Measurements from ENCODE around the gene PSMD9.
A peak's percentile ranks its signal among the peaks of the same experiment; 100 is the strongest.
"Not testable (repeated sequence)": the region's sequence is repeated elsewhere in the genome, so short reads cannot be mapped to it uniquely, and the experiment has no call there.

PSMD9 gene, protein sequence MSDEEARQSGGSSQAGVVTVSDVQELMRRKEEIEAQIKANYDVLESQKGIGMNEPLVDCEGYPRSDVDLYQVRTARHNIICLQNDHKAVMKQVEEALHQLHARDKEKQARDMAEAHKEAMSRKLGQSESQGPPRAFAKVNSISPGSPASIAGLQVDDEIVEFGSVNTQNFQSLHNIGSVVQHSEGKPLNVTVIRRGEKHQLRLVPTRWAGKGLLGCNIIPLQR

GRCh38 chr12:121888478-121889273 is at the start of gene PSMD9:
Gene PSMD9, plus strand, starts transcription at chr12:121888790. Its CDS starts 67 bp downstream, at chr12:121888857.
- DNase-seq (ENCODE audit: low read depth) = peak; percentile 91

DNA sequence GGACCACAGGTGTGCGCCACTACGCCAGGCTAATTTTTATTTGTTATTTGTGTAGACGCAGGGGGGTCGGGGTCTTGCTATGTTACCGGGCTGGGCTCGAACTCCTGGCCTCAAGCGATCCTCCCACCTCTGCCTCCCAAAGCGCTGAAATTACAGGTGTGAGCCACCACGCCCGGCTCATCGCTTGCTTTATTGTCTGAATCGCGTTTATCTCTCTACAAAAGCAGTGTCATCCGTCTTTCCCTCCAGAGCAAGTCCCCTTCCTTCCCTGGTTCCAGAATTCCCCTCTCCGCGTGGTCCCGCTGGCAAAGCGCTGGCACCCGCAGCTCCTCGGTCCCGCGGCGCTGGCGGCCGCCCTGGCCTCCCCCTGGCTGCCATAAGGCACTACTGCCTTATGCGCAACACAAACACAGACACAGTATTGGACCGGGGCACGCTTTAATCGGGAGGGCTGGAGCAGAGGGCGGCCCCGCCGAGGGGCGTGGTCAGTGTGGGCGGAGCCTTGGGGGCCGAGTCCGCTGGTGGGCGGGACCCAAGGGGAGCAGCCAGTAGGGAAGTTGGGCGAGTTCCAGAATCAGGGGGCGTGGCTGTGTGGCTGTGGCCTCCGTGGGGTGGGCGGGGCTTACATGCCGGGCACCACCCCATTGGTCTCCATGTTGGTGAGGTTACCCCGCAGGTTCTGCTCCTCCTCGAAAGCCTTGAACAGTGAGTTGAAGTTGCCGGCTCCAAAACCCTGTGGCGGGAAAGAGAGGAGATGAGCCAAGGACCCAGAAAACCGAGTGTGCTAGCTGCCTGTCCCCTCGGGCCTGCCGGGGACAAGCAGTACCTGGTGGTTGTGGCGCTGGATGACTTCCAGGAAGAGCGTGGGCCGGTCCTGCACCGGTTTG is 49.2 kb upstream of the PSMD9 start:
- DNase-seq (ENCODE audit: low read depth) = peak; percentile 99

DNA sequence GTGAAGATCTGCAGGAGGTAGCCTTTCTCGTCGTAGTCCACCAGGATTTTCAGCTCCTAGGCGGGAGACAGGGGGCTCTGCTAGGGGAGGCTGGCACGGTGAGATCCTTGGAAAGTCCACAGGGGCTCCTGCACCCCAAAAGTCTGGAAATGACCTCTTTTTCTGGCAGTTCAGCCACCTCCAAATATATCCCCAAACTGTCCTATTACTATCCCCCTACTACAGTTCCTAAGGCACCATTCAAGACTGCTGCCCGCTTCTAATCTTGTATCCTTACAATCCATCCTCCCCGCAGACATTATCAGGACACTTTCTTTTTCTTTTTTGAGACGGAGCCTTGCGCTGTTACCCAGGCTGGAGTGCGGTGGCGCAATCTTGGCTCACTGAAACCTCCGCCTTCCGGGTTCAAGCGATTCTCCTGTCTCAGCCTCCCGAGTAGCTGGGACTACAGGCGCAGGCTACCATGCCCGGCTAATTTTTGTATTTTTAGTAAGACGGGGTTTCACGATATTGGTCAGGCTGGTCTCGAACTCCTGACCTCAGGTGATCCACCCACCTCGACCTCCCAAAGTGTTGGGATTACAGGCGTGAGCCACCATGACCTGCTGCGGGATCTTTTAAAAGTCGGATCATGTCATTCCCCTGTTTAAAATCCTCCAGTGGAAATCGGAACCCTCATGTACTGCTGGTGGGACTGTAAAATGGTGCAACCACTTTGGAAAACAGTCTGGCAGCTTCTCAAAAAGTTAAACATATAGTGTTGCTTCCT is 48.4 kb upstream of the PSMD9 start:
- no peak for DNase-seq (ENCODE audit: low read depth)

- DNase-seq (ENCODE audit: low read depth) = no peak
Observed at GRCh38 chr12:121843236-121843982, 45.2 kb upstream of the PSMD9 start.

DNA sequence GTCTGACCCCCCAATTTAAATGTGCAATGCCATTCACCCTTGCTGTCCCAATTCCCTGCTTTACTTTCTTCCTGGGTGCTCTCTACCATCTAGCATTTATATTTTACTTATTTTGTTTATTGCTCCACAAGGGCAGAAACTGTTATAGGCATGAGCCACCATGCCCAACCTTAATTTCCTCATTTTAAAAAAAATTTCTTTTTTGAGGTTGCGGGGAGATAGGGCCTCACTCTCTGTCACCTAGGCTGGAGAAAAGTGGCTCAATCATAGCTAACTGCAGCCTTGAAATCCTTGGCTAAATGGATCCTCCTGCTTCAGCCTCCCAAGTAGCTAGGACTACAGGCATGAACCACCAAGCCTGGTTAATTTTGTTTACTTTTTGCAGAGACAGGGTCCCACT is 42.9 kb upstream of the PSMD9 start:
- DNase-seq (ENCODE audit: low read depth) = no peak

DNA sequence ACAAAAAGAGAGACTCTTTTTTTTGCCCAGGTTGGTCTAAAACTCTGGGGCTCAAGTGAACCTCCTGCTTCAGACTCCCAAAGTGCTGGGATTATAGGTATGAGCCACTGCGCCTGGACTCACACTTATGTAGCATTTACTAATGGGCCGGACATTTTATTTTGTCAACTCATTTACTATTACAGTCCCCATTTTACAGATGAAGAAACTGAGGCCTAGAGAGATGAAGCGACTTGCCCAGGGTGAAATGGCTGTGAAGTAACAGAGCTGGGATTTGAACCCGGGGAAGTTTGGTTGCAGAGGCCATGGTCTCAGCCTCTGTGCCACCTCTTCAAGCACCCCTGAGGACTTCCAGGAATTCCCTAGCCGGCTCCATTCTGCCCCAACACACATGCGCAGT is 39.4 kb upstream of the PSMD9 start:
- DNase-seq (ENCODE audit: low read depth) = no peak

- DNase-seq (ENCODE audit: low read depth) = no peak
Observed at GRCh38 chr12:121849665-121850064, 38.9 kb upstream of the PSMD9 start.

- not testable (repeated sequence) for DNase-seq (ENCODE audit: low read depth)
Observed at GRCh38 chr12:121852392-121852791, 36.2 kb upstream of the PSMD9 start.

GRCh38 chr12:121857322-121858246 is 31.0 kb upstream of the PSMD9 start:
- no peak for DNase-seq (ENCODE audit: low read depth)

DNA sequence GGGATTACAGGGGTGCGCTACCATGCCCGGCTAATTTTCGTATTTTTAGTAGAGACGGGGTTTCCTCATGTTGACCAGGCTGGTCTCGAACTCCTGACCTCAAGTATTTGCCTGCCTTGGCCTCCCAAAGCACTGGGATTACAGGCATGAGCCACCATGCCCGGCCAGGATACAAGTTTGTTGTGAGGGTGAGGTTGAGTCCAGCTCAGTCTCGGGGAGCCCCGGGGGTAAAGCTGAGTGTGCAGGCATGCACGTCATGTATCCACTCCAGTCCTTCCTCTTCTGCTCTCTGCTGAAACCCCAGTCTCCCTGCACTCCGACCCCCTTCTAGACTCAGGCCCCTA is 30.3 kb upstream of the PSMD9 start:
- DNase-seq (ENCODE audit: low read depth) = no peak

DNA sequence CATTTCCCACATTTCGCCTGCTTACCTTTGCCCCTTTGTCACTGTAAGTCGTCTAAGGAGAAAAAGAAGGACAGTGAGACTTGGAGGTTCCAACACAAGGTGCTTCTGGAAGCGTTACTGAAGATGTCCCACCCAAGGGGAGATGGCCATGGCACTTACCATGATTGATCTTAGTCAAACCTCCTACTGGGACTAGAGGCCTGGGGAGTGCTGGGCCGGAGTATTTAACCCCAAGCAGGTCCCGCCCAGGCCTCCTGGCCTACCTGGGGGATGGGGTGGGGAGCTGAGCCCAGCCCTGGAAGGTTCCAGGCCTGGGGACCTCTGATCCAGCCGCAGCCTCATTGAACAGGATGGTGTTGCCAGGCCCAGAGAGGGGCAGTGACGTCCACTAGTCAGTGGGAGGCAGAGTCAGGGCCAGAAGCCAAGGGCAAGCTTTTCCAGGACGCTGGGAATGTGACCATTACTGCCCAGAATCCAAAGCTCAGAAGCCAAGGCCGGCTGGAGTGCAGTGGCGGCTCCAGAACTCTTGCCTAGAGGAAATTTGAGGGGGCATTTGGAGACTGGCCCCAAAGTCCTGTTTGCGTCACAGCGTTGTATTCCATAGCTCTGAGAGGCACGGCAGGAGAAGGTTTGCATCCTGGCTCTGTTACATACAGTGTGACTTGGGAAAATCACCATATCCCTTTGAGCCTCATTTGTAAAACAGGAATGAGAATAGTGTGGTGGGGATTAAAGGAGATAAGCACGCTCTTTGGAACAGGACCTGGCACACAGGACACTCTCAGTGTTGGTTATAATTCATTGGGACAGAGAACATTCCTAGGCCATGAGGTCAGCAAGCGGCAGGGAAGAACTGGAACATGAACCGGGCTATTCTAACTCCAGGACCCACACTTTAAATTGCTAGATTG is 29.7 kb upstream of the PSMD9 start, which contains the start of gene HPD:
Gene HPD, minus strand, starts transcription at position 198 of the 911 bp plus-strand sequence. Its CDS starts 36 bp downstream, at position 162.
- no peak for DNase-seq (ENCODE audit: low read depth)

DNA sequence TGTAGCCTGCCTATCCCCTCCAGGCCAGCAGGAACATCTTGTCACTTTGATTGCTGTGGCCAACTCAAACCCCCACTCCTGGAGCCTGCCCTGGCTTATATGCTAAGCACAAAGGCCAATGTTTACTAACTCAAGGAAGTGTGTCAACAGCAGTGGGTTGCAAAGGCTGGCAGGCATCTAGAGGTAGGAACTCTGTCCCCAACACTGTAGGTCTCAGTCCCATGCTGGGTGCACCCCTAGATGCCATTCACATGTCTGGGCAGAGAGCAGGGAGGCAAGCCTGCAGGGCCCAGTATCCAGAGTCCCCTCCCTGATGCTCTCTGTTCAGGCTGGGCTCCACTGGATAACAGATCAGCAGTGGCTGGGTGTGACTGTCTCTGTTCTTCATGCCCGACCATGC is 28.3 kb upstream of the PSMD9 start:
- DNase-seq (ENCODE audit: low read depth) = no peak

DNA sequence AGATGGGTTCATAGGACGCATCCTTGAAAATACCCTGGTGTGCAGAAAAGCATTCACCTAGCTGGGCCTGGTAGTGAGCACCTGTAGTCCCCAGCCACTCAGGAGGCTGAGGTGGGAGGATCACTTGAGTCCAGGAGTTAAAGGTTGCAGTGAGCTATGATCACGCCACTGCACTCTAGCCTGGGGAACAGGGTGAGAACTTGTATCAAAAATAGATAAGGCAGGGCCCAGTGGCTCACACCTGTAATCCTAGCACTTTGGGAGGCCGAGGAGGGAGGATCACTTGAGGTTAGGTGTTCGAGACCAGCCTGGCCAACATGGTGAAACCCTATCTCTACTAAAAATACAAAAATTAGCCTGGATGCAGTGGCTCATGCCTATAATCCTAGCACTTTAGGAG is 27.9 kb upstream of the PSMD9 start:
- DNase-seq (ENCODE audit: low read depth) = not testable (repeated sequence)

- DNase-seq (ENCODE audit: low read depth) = no peak
Observed at GRCh38 chr12:121861636-121862254, 26.8 kb upstream of the PSMD9 start.

DNA sequence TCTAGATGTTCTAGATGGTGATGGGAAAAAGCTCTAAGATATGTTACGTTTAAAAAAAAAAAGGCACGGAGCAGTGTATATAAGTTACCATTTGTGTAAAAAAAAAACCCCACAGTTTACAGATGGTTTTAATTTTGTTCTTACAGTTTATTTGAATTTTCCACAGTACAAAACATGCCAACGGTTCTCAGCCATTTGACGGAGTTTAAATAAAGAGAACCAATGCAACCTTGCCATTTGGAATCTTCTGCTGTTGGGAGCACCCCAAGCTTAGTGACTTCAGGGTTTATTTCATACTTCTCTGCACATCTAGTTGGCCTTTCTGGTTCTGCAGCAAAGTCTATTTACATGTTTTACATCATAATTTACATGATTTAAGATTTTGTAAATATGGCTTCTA is 22.3 kb upstream of the PSMD9 start:
- DNase-seq (ENCODE audit: low read depth) = no peak

GRCh38 chr12:121869229-121869628 is 19.4 kb upstream of the PSMD9 start:
- not testable (repeated sequence) for DNase-seq (ENCODE audit: low read depth)

DNA sequence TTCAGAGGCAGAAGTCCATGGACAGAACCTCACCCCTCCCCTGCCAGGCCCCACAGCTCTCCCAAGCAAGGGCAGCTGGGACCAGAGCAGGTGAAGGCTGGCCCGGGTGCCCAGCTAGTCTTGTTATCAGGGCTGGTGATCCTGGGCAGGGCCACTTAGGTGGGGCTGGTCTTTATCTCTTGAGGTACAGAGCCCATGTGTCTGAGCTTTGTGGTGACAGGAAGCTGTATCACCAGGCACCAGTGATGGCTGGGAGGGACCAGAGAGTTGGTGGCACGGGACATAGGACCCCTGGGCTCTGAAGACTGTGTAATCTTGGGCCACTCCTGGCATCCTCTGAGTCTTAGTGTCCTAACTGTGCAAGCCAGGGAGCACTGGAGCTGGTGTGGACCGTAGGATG is 17.1 kb upstream of the PSMD9 start:
- no peak for DNase-seq (ENCODE audit: low read depth)

DNA sequence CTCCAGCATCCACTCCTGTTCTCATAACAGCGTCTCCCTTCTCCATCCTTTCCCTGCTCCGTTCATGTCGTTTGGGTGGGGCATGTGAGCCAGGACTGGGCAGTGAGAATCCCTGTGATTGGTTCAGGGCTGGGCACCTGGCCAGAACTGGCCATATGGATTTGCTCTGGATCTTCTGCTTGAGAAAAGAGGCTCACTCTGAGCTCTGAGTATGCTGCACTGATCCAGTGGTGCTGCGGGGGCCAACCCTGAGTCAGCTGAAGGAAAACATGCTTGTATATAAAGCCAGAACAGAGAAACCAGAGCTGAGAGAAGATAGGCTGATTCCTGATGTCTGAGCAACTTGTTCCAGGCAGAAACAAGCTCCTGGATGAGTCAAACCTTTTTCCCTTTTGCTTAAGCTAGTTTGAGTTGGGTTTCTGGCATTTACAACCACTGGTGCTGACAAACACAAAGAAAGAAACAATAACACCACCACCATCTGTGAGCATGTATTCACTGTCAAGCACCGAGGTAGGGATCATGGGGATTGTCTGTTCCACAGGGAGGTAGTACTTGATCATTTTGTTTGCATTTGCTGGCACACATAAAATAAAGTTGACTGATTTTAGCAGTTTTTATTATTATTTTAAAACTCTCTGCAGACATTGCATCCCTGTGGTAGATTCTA is 15.9 kb upstream of the PSMD9 start:
- DNase-seq (ENCODE audit: low read depth) = no peak

All from stimulated activated CD8-positive, alpha-beta memory T cell treated with anti-CD3 and anti-CD28 coated beads, Interleukin-15, amount 100 ng/mL, for 24 hours (primary cell).